IMR-90 (cell line): ENCODE data around the gene ANAPC5. TPM values are rescaled to one million over a fixed set of nuclear protein-coding genes. Genes with fewer than 3 reads are reported as not detected.

ENCODE experiments used
- ATAC-seq: fragments of 200-7000 bp; cut with Tn5 transposase; 2 replicates; pipeline ENCODE4 v1.9.1; 2020; ENCODE audit warnings: low read depth, mild to moderate bottlenecking, moderate library complexity
- BruUV-seq: library from RNA; stranded (reverse); fragments of 400-500 nt; replicated peaks from 2 replicates; lab custom pipeline; 2021; lab: Mats Ljungman, UMichigan
- CTCF ChIA-PET: fragments of 300-600 bp; formaldehyde crosslinking; extraction: SDS; loops from one replicate; lab custom pipeline; 2021; ENCODE audit warnings: antibody characterized with exemption; lab: Yijun Ruan, JAX
- POLR2A ChIA-PET: fragments of 300-600 bp; sonication (Branson Sonifier 250); formaldehyde crosslinking; loops from one replicate; lab custom pipeline; 2022; ENCODE audit warnings: antibody characterized with exemption; ENCODE audit not compliant: unreplicated experiment; lab: Charles Lee
- DNase-seq: peaks from one replicate; pipeline ENCODE4 v3.0.0; 2013
- H2AFZ ChIP-seq: replicated peaks from 2 replicates; pipeline ENCODE3; 2013; ENCODE audit warnings: low read length, mild to moderate bottlenecking; ENCODE audit not compliant: poor library complexity
- H2AK5ac ChIP-seq: 2 replicates; pipeline ENCODE4 v1.6.1; 2013; ENCODE audit warnings: low read depth, low read length, inconsistent platforms
- H2AK9ac ChIP-seq: replicated peaks from 2 replicates; pipeline ENCODE3; 2013; ENCODE audit warnings: mild to moderate bottlenecking, low read depth, low read length, moderate library complexity; ENCODE audit not compliant: poor library complexity
- H2BK120ac ChIP-seq: 2 replicates; pipeline ENCODE4 v1.6.1; 2013; ENCODE audit warnings: low read depth, low read length, inconsistent platforms
- H2BK15ac ChIP-seq: 3 replicates; pipeline ENCODE4 v1.6.1; 2013; ENCODE audit warnings: low read depth, low read length, inconsistent platforms
- H2BK20ac ChIP-seq: 2 replicates; pipeline ENCODE4 v1.6.1; 2013; ENCODE audit warnings: low read depth, mild to moderate bottlenecking, inconsistent platforms, low read length, moderate library complexity
- H2BK5ac ChIP-seq: 2 replicates; pipeline ENCODE4 v1.6.1; 2013; ENCODE audit warnings: mild to moderate bottlenecking, low read depth, low read length, inconsistent platforms; ENCODE audit not compliant: poor library complexity, severe bottlenecking
- H3K14ac ChIP-seq: replicated peaks from 2 replicates; pipeline ENCODE4 v1.6.1; 2013; ENCODE audit warnings: low read depth, low read length, inconsistent platforms
- H3K18ac ChIP-seq: 2 replicates; pipeline ENCODE4 v1.6.1; 2013; ENCODE audit warnings: low read depth, low read length, control low read depth
- H3K23ac ChIP-seq: 2 replicates; pipeline ENCODE4 v1.6.1; 2013; ENCODE audit warnings: low read depth, low read length, inconsistent platforms
- H3K27ac ChIP-seq: 2 replicates; pipeline ENCODE4 v1.5.1; 2013; ENCODE audit warnings: mild to moderate bottlenecking, control low read depth, low read length; ENCODE audit not compliant: insufficient read depth
- H3K27me3 ChIP-seq: 2 replicates; pipeline ENCODE4 v1.6.1; 2013; ENCODE audit warnings: low read length; ENCODE audit not compliant: control insufficient read depth, insufficient read depth
- H3K36me3 ChIP-seq: 2 replicates; pipeline ENCODE4 v1.6.1; 2013; ENCODE audit warnings: low read length, mixed read lengths; ENCODE audit not compliant: control insufficient read depth, insufficient read depth
- H3K4ac ChIP-seq: 2 replicates; pipeline ENCODE4 v1.6.1; 2013; ENCODE audit warnings: low read depth, low read length, inconsistent platforms
- H3K4me1 ChIP-seq: 2 replicates; pipeline ENCODE4 v1.6.1; 2013; ENCODE audit warnings: low read length, mixed read lengths; ENCODE audit not compliant: control insufficient read depth, insufficient read depth
- H3K4me2 ChIP-seq: 2 replicates; pipeline ENCODE4 v1.6.1; 2013; ENCODE audit warnings: low read depth, mild to moderate bottlenecking, control low read depth, low read length, moderate library complexity
- H3K4me3 ChIP-seq: 2 replicates; pipeline ENCODE4 v1.5.1; 2013; ENCODE audit warnings: low read depth, mild to moderate bottlenecking, control low read depth, low read length, moderate library complexity; ENCODE audit not compliant: insufficient read depth
- H3K56ac ChIP-seq: 2 replicates; pipeline ENCODE4 v1.6.1; 2013; ENCODE audit warnings: low read length, inconsistent platforms; ENCODE audit not compliant: insufficient read depth; ENCODE audit errors: extremely low read depth
- H3K79me1 ChIP-seq, 2 experiments: 2 replicates each; pipeline ENCODE4 v1.6.1; 2013; ENCODE audit warnings: low read length in 2 of 2, inconsistent platforms in 1 of 2, low read depth in 1 of 2
- H3K9ac ChIP-seq: 2 replicates; pipeline ENCODE4 v1.6.1; 2013; ENCODE audit warnings: low read depth, low read length, control low read depth
- H3K9me1 ChIP-seq: 2 replicates; pipeline ENCODE4 v1.6.1; 2013; ENCODE audit warnings: low read length, inconsistent platforms; ENCODE audit not compliant: insufficient read depth
- H3K9me3 ChIP-seq: 2 replicates; pipeline ENCODE4 v1.6.1; 2013; ENCODE audit warnings: low read length; ENCODE audit not compliant: control insufficient read depth, insufficient read depth
- H4K20me1 ChIP-seq: 2 replicates; pipeline ENCODE4 v1.6.1; 2013; ENCODE audit warnings: low read length, inconsistent platforms; ENCODE audit not compliant: insufficient read depth
- H4K5ac ChIP-seq: 2 replicates; pipeline ENCODE4 v1.6.1; 2013; ENCODE audit warnings: mild to moderate bottlenecking, low read depth, low read length, control low read depth
- H4K8ac ChIP-seq, 2 experiments: 2 replicates each; pipeline ENCODE4 v1.6.1; 2013; ENCODE audit warnings: low read depth in 2 of 2, low read length in 2 of 2, control low read depth in 1 of 2, inconsistent platforms in 1 of 2
- H4K91ac ChIP-seq: 2 replicates; pipeline ENCODE4 v1.6.1; 2013; ENCODE audit warnings: low read depth, low read length, inconsistent platforms; ENCODE audit not compliant: insufficient read depth
- CHD1 ChIP-seq: IDR thresholded peaks from 2 replicates; pipeline ENCODE4 v1.6.1; 2012; ENCODE audit warnings: low read depth, low read length, improper control_type of control experiment
- WGBS, 2 experiments: methylation state at CpG; one replicate each; pipeline versions ENCODE4 v1.1.5 to v1.1.7; 2013; ENCODE audit warnings: missing lambda C conversion rate in 2 of 2; ENCODE audit not compliant: insufficient read length in 1 of 2; ENCODE audit errors: extremely low coverage in 2 of 2; 5-methylcytosine and 5-hydroxymethylcytosine counted together
- dilution Hi-C: fragments of 300-500 bp; cut with HindIII; formaldehyde crosslinking; loops from one replicate; pipeline ENCODE4 v1.14.3; 2018; ENCODE audit warnings: low sequenced_read_pairs; ENCODE audit not compliant: unreplicated experiment
- in situ Hi-C: fragments of 300-500 bp; cut with MboI; formaldehyde crosslinking; loops from 3 replicates; pipeline ENCODE4 v1.14.3; 2019; ENCODE audit warnings: low sequenced_read_pairs, inconsistent platforms, mixed read lengths
- intact Hi-C: fragments of 100-400 bp; cut with micrococcal nuclease; formaldehyde crosslinking; loops from 2 replicates; pipeline ENCODE4 v1.10.0; 2022
- polyA plus RNA-seq, 3 experiments: library from polyadenylated mRNA; depleted of rRNA; stranded (reverse); fragments of >200 nt; gene quantifications; 2 replicates each; pipeline ENCODE4 v1.2.3, GENCODE V29; 2012; ENCODE audit warnings: low replicate concordance in 1 of 3
- total RNA-seq: library from RNA; depleted of rRNA; stranded (reverse); fragments of >200 nt; gene quantifications from 2 replicates; pipeline ENCODE4 v1.2.3, GENCODE V29; 2012

ANAPC5 gene
- total and polyA plus RNA-seq, 2 of the 4 experiments (the other 2 are of a cell fraction) = 157 to 211 TPM

DNA sequence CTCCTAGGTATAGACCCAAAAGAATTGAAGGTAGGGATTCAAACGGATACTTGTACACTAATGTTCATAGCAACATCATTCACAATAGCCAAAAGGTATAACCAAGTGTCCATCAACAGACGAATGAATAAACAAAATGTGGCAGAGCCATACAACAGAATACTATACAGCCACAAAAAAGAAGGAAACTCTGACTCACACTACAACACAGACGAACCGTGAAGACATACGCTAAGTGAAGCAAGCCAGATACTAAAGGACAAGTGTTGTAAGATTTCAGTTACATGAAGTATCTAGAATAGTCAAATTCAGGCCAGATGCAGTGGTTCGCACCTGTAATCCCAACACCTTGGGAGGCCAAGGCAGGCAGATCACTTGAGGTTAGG, 74.8 kb downstream of the ANAPC5 start:
- no TSS peak for BruUV-seq
- Histone ChIP-seq H4K91ac (no peak overlapping the region), H3K9me1 (0 out of 2 replicates have a peak, but pooled peaks cover 2% of the 10 kb centered on the region), H3K4me3 (no peak overlapping the region), H3K14ac (no peak overlapping the region), H4K8ac (no peak overlapping the region), H2AFZ (no peak overlapping the region), H3K4ac (no peak overlapping the region), H2AK9ac (no peak overlapping the region), H3K9me3 (no peaks in the 10 kb centered on the region), H4K5ac (no peak overlapping the region), H3K18ac (no peak overlapping the region), H3K9ac (no peak overlapping the region), H3K79me1 (peaks cover 10 to 39% of the 10 kb centered on the region in 2 experiments; a peak in 3 of 4 replicates), H3K23ac (no peak overlapping the region), H2BK20ac (no peak overlapping the region), H3K27ac (no peak overlapping the region), H2BK120ac (no peak overlapping the region), H3K4me2 (no peak overlapping the region), H2AK5ac (no peak overlapping the region), H2BK5ac (no peak overlapping the region), H3K56ac (no peak overlapping the region), H2BK15ac (no peak overlapping the region), H3K27me3 (no peaks in the 10 kb centered on the region), H3K36me3 (peaks cover 8% of the 10 kb centered on the region), H3K4me1 (peaks cover 6% of the 10 kb centered on the region), H4K20me1 (0 out of 2 replicates have a peak, but pooled peaks cover 3% of the 10 kb centered on the region)
- WGBS, 2 experiments = no CpG with 5 or more reads among the region's 6 CpGs
- dilution Hi-C loops (no loop called here), in situ Hi-C loops (no loop called here), intact Hi-C loops (no loop called here)
- ATAC-seq (no peak), DNase-seq (no peak)
- CTCF ChIA-PET = no interaction called here
- TF ChIP-seq CHD1 = no peak
- POLR2A ChIA-PET = no interaction called here
